Retinal pigment epithelial cell (primary cell): ENCODE data around the gene ODF4.

Source experiments
- DNase-seq: peaks from one replicate; pipeline ENCODE4 v3.0.0-alpha.2; 2010; ENCODE audit warnings: low read depth
- H3K4me3 ChIP-seq: 2 replicates; pipeline ENCODE4 v1.5.1; 2011; ENCODE audit warnings: mild to moderate bottlenecking, low read length, control low read depth, moderate library complexity
- CTCF ChIP-seq: conservative IDR thresholded peaks from 2 replicates; pipeline ENCODE4 v1.5.1; 2011; ENCODE audit warnings: low read depth, low read length, control low read depth, inconsistent platforms

Gene ODF4

DNA sequence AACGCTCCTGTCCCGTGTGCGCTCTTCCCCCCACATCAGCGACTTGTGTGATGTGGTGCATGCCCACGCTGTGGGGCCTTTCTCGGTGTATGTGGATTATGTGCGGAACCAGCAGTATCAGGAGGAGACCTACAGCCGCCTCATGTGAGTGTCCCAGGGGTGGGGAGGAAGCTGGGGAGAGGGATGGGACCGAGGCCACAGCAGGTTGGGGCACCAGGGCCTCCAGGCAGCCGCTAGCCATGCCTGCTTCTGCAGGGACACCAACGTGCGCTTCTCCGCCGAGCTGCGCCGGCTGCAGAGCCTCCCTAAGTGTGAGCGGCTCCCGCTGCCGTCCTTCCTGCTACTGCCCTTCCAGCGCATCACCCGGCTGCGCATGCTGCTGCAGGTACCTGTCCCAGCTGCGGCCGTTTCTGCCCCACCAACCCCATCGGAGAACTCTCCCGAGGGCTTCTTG lies 23.8 kb upstream of the ODF4 start:
- TF ChIP-seq CTCF: no peak
- DNase-seq: no peak
- H3K4me3 ChIP-seq: peak overlapping the region; percentile 8

DNA sequence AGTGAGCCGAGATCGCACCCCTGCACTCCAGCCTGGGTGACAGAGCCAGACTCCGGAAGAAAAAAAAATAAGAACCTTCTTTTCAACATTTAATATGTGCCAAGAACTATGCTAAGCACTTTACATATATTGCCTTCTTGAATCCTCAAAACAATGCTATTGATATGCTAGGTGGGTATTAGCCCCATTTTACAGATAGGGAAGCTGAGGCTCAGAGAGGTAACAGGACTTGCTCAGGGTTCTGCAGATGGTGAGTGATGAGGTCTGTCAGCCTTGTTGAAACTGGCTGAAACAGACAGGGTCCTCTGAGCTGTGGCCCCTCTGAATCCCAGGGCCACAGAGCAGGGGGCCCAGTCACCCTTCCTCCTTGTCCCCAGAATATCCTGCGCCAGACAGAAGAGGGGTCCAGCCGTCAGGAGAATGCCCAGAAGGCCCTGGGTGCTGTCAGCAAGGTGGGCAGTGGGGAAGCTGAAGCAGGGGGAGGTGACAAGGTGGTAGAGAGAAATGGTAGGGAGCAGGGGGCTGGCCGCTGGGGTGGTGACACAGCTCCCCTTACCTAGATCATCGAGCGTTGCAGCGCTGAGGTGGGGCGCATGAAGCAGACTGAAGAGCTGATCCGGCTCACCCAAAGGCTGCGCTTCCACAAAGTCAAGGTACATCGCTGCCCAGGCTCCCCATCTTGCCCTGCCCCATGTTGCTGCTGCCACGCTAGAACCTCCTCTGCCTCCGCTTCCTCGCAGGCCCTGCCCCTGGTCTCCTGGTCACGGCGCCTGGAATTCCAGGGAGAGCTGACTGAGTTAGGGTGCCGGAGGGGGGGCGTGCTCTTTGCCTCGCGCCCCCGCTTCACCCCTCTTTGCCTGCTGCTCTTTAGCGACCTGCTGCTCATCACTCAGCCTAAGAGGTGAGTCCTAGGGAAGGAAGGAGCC lies 21.4 kb upstream of the ODF4 start:
- no peak for DNase-seq
- no peak overlapping the region for H3K4me3 ChIP-seq
- no peak for TF ChIP-seq CTCF

- no peak overlapping the region for H3K4me3 ChIP-seq
- DNase-seq: no peak
- no peak for TF ChIP-seq CTCF
Measured at GRCh38 chr17:8320262-8320661, 19.4 kb upstream of the ODF4 start.

DNA sequence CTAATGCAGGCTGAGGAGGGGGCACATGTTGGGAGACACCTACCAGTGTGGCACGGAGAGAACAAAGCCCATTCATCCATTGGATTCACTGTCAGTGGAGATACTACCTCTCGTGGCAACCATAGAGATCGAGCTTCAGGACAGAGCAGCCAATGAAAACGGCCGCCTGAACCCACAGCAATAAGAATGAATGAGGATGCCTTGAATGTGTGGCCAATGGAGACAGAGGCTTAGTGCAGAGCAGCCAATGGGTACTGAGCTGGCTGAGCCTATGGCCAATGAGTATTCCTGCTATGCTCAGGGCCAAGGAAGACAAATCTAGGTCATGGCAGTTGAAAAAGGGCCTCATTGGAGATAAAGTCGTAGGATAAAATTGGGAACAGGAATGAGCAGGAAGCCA lies 18.6 kb upstream of the ODF4 start:
- TF ChIP-seq CTCF: no peak
- H3K4me3 ChIP-seq: no peak overlapping the region
- no peak for DNase-seq

DNA sequence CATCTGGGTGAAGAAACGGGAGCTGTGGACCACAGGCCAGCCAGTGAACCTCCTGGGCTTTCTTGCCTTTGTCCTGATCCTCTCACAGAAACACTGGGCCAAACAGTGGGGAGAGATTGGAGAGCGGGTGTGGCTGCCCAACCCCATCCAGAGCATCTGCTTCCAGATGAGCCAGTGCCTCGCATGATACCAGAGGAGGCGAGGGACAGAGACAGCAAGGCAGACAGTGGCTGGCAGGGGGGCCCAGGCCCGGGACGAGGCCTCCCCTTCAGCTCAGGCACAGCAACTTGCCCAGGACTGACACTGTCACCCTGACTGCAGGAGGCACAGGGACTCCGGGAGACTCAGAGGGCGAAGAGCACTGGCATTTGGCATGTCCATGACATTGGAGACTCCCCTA lies 17.6 kb upstream of the ODF4 start:
- TF ChIP-seq CTCF: no peak
- H3K4me3 ChIP-seq: no peak overlapping the region
- no peak for DNase-seq

DNA sequence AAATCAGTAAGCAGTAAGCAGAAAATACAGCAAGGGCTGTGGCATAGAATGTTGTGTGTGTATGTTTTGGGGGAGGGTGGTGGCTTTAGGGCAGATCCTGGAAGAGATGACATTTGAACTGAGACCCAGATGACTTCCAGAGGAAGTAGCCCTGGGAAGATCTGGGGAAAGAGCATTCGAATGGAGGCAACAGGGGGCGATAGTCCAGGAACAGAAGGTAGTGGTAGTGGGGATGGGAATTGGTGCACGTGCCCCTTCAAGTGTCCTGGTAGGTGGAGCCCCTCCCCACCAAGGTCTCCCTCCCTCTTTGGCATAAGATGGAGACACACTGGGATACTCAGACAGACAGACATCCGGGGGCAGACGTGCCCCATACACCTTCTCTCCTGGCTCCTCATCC lies 15.5 kb upstream of the ODF4 start:
- H3K4me3 ChIP-seq: no peak overlapping the region
- peak; percentile 4 for TF ChIP-seq CTCF
- DNase-seq: no peak

GRCh38 chr17:8324923-8325322 lies 14.7 kb upstream of the ODF4 start:
- no peak for TF ChIP-seq CTCF
- no peak for DNase-seq
- H3K4me3 ChIP-seq: no peak overlapping the region
